IMR-90 (cell line): ENCODE data around the gene CD3E.

Source experiments
- CTCF ChIP-seq: conservative IDR thresholded peaks from 2 replicates; pipeline ENCODE4 v1.5.1; 2012; ENCODE audit warnings: mild to moderate bottlenecking, low read depth, low read length, improper control_type of control experiment
- FOS ChIP-seq: fragments of 150-350 bp; IDR thresholded peaks from 2 replicates; pipeline ENCODE4 v1.6.1; 2016; ENCODE audit warnings: low read depth, low read length
- RCOR1 ChIP-seq: IDR thresholded peaks from 2 replicates; pipeline ENCODE4 v1.6.1; 2012; ENCODE audit warnings: mild to moderate bottlenecking, low read length, improper control_type of control experiment; ENCODE audit not compliant: insufficient replicate concordance
- SMC3 ChIP-seq: fragments of 150-350 bp; IDR thresholded peaks from 2 replicates; pipeline ENCODE4 v1.6.1; 2016; ENCODE audit warnings: low read depth, mild to moderate bottlenecking, antibody characterized with exemption, low read length, moderate library complexity

- TF ChIP-seq CTCF, result no peak
- TF ChIP-seq FOS, result no peak
- no peak for TF ChIP-seq SMC3
- TF ChIP-seq RCOR1, result no peak
Observed at GRCh38 chr11:118310781-118311485, 6.4 kb downstream of the CD3E start.
